HT1080 (cell line): ENCODE data around the gene TC2N. TPM values are rescaled to one million over a fixed set of nuclear protein-coding genes. Genes with fewer than 3 reads are reported as not detected.
A peak's percentile ranks its signal among the peaks of the same experiment; 100 is the strongest.
"Not testable (repeated sequence)": the region's sequence is repeated elsewhere in the genome, so short reads cannot be mapped to it uniquely, and the experiment has no call there.

Experiments used
- DNase-seq: peaks from one replicate; pipeline ENCODE4 v3.0.0-alpha.2; 2015; ENCODE audit warnings: low read depth
- polyA plus RNA-seq, 2 experiments: library from polyadenylated mRNA; depleted of rRNA; stranded (reverse); fragments of >200 nt; gene quantifications; 2 replicates each; pipeline ENCODE4 v1.2.3, GENCODE V29; 2015
- total RNA-seq: library from RNA; depleted of rRNA; stranded (reverse); fragments of >200 nt; shearing (Covaris generic); gene quantifications from 2 replicates; pipeline ENCODE4 v1.2.3, GENCODE V29; 2014; rRNA removed

TC2N gene
- not detected in 2 replicates for total RNA-seq
- polyA plus RNA-seq (2015; cell fraction: cytosol; rRNA removed), result 0.01 and 0.56 TPM in 2 replicates
- polyA plus RNA-seq (2015; cell fraction: nucleus; rRNA removed), result not detected in 2 replicates

GRCh38 chr14:91867316-91867988 is at the start of gene TC2N:
Gene TC2N, minus strand, starts transcription at chr14:91867536. Its CDS starts 53,767 bp downstream, at chr14:91813769.
- DNase-seq, result no peak

- no peak for DNase-seq
Measured at GRCh38 chr14:91912035-91912434, 44.7 kb upstream of the TC2N start.

- DNase-seq, result peak; percentile 39
Measured at GRCh38 chr14:91911474-91912032, 44.2 kb upstream of the TC2N start.

GRCh38 chr14:91910196-91910595 is 42.9 kb upstream of the TC2N start:
- DNase-seq, result no peak

- DNase-seq, result no peak
Measured at GRCh38 chr14:91906374-91906773, 39.0 kb upstream of the TC2N start.

DNA sequence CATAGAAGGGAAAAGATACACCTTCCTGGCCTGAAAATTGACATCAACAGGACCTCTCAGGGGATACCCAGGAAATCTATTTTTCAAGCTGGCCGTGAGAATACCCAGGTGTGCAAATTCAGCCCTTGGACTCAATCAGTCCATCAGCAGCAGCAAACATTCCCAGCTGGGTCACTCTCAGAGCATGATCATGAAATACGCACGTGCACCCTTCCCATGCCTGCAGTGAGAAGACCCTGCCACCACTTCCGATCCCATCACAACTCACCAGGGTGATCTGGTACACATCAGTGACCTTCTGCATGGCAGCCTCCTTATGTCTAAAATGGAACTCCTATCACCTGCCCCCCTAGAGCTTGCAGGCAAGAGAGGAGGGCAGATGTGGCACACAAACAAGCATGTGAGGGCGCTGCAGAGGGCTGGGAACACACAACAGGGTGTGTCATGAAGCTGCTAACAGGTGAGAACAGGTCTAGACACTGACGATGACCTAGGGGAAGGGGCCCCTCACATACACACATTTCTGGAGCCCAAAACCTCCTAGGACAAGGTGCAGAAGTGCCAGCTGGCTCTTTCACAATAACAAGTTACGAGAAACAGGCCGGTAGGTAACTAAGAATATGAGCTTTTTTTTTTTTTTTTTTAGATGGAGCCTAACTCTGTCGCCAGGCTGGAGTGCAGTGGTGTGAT is 37.8 kb upstream of the TC2N start:
- no peak for DNase-seq

DNA sequence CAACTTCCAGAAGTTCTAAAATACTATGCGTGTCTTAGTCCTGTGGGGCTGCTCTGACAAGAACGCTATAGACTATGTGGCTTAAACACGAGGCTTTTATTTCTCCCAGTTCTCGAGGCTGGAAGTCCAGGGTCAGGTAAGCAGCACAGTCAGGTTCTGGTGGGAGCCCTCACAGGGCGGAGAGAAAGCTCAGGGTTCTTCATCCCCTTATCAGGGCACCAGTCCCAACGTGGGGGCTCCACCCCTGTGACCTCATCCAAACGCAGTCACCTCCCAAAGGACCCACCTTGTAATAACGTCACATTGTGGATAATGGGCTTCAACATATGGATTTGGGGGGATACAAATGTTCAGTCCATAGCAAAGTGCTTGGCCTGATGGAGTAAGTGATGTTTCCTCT is 37.1 kb upstream of the TC2N start:
- DNase-seq, result no peak

GRCh38 chr14:91903070-91903469 is 35.7 kb upstream of the TC2N start:
- no peak for DNase-seq

DNA sequence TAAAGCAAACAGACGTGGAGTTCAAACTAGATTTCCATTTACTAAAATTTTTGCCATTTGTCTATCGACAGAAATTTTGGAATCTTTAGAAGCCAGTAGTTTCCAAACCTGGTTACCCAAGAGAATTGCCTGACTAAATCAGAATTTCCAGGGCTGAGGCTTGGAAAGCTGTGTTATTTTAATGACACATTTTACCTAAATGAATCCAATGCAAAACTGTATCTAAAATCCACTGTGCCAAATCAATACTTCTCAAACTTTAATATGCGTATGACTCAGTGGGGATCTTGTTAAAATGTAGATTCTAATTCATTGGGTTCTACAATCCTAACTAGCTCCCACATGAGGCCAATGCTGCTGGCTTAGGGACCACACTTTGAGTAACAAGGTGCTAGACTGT is 35.0 kb upstream of the TC2N start:
- DNase-seq, result no peak

DNA sequence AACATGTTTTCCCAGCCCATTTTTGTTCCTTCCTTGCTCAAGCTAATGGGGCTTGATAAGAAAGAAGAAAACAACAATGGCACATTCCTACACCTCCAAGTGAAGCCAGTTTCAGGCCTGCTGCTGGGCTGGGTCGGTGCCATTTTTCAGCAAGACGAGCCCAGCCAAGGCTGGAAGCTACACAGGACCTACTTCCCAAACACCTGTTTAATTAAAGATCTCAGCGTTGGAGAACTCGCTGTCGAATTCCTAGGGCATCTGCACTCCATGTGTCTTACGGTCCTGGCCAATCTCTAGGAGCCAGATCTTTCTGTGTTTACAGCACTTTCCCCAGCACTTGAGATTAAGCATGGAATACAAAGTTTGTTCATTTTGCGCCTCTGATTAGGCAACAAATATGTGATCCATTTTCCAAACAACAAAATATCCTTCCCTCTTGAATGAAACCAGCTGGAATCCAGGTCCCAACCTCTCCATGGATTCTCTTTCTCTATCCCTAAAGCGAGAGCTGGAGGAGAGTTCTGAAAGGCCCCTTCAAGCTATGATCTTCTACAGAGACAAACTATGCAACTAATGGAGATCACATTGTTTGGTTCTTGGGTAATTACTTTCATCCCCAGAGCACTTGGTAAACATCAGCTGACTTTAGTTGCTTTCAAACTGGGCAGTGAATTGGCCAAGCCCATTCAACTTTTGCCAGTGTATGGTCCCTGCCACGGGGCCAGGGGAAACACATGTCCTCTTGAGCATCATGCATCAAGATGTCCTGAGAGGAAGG is 34.3 kb upstream of the TC2N start:
- no peak for DNase-seq

- DNase-seq, result no peak
Measured at GRCh38 chr14:91899806-91900205, 32.5 kb upstream of the TC2N start.

DNA sequence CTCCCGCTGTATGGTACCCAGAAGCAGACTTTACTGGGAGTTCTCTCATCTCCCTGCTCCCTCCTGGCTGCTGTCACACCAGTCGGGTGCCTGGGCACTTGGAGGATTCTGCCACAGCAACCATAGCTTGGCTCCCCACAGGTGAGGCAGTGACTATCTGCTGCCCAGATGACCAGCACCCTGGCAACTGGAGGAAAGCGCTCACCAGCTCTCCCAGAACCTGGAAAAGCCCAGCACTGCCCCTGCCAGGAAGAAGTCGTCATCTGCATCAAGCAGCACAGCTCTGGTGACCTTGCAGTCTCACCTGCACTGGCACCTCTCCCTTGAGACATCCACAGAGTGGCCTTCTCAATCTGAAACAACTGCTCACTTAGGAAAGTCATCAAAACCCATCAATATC is 31.9 kb upstream of the TC2N start:
- no peak for DNase-seq

DNA sequence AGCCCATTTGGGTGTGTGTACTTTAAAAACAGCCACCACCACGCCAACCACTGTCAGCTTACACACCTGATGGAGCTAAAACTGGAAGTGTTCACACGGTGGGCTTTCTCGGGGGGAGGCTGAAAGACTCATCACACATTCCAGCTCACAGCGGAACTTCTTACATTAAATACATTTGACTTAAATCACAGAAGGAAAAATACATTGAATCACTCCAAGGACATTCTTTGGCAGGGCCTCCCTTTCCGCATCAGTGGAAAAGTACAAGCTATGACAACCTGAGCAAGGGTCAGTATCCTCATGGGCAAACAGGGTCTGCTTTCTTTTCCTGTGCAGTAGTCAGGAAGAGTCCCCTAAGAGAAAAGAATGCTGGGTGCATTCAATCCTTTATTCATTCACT is 31.0 kb upstream of the TC2N start:
- no peak for DNase-seq

- DNase-seq, result not testable (repeated sequence)
Measured at GRCh38 chr14:91897716-91898115, 30.4 kb upstream of the TC2N start.

DNA sequence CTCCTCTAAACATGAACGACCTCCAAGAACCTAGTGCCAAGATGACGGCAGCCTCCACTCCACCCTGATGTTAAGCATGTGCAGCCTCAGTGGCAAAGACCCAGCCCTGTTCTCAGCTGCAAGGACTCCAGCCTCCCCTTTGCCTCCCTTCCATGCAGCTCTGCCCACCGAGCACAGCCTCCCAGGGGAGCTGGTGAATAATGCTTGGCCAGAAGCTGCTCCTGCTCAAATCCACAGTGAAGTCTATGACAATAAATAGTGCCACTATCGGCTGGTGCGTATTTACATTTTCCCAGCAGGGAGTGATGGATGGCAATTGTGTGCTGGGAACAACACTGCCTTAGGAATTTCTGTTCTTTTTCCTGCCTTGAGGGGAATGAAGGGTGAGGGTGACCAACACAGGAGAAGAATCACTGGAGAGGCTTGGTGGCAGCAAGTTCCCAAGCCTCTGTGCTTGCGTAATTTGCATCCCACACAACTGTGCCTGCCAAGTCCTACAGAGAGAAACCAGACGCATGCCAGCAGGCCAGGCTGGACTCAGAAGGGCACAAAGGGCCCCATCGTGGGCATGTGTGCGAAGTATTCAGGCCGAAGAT is 29.9 kb upstream of the TC2N start:
- no peak for DNase-seq

GRCh38 chr14:91896419-91896818 is 29.1 kb upstream of the TC2N start:
- no peak for DNase-seq

DNA sequence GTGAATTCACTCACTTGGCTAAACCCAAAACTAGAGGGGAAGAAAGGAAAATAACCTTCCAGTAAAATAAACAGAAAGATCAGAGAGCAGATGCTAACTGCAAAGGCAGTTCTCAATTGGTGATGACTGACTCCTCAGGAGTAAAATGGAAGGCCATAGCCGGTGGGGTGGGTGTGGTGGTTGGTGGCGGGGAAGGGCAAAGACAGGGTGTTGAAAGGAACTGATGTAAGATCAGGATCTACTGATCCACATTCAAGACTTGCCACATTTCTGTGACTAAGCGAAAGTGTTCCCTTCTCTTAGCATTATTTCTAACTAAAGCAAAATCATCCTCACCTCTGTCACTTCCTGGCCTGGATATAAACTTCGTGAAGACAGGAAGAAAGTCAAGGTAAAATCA is 26.3 kb upstream of the TC2N start:
- DNase-seq, result no peak

GRCh38 chr14:91893007-91893406 is 25.7 kb upstream of the TC2N start:
- no peak for DNase-seq

DNA sequence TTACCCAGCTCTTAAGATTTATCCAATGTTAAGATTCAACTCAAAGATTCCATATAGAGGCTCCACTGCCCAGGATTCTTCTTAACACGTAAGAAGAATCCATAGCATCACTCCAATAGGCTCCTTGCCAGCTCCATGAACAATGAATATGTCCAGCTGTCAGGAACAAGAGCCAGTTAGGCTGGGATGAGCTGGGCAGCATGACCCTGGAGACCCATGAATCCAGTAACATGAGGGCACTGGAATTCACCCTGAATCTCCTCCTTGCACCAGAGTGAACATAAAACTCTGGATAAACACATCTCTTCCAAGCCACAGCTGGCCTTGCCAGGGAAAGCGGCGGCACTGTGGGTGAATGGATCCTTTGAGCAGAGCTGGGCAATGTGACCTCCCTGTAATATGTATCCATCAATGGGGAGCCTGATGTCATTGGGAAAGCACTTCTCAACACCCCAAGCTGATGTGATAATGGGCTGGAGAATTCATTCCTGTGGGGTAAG is 24.4 kb upstream of the TC2N start:
- no peak for DNase-seq

DNA sequence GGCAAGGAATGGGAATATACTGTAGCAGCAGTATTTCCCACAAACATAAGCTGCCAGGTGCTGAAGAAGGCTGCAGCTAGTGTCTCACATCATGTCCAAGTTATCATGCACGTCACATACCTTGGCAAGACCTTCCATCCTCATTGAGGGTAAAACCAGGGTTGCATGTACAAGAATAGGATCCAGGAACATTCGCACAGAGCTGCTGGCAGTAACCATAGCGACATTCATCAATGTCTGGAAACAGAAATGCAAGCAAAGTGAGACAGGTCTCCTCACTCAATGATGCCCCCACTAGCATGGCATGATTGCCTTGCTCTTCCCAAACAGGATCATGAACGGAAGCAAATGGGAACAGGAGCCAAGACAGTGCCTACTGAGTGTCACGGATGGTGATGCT is 23.8 kb upstream of the TC2N start:
- DNase-seq, result no peak

DNA sequence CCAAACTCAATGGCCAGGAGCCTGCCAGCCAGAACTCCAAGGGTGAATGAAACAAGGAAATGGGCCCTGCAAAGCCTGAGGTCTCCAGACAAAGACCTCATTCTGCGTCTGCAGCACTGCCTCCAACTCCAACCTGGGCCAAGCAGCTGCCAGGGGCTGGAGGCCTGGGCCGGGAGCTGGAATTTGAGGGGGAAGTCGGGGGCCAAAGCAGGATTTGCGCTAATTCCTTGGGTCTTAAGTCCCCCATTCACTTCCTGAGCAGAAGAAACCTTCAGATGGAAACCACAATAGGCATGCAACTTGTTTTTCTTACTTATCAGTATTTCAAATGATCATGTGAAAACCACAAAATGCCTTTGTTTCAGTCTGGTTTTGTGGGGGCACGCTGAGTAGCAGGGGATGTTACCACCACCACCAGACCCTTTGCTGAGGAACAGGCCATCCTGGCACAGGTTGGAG is 23.0 kb upstream of the TC2N start:
- DNase-seq, result no peak
